ENCODE data around the gene GLYATL1. TPM values are rescaled to one million over a fixed set of nuclear protein-coding genes. Genes with fewer than 3 reads are reported as not detected.
"Not testable (repeated sequence)": the region's sequence is repeated elsewhere in the genome, so short reads cannot be mapped to it uniquely, and the experiment has no call there.

Gene GLYATL1
- total and polyA plus RNA-seq, 4 experiments from 2014 or later = not detected

DNA sequence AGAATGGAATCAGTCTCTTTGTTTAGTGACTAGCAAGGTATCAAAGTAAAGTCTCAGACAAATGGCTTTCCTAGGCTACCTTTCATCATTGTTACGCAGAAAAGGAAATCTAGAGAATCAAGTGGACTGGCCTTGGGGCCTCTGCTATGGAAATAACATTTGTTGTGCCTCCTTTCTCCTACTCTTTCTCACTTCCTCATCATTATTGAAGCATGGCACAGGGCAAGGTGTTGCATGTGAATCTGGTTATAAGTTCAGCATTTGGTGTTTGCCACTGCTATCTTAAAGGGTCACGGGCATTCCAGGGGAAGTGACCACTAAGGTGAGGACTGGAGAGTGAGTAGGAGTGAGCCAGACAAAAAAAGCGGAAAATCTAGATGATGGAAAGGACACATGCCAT, 54.9 kb downstream of the GLYATL1 start:
- no peaks in the 10 kb centered on the region for H3K9me3 ChIP-seq (ENCODE audit: control insufficient read depth in 1 of 2, low read length in 2 of 2)
- CTCF ChIA-PET (ENCODE audit: partially characterized antibody) = no interaction called here
- no peaks in the 10 kb centered on the region for H3K27me3 ChIP-seq (ENCODE audit: insufficient read depth, low read length)
- Mint-ChIP-seq H3K27ac (no peak overlapping the region), H3K4me3 (no peak overlapping the region), H3K36me3 (no peaks in the 10 kb centered on the region), H3K9me3 (no peaks in the 10 kb centered on the region), H3K4me1 (no peaks in the 10 kb centered on the region), H3K27me3 (peaks cover 15 to 36% of the 10 kb centered on the region in 2 donors)
- no peaks in the 10 kb centered on the region for H3K36me3 ChIP-seq (ENCODE audit: insufficient read depth, low read length)
- H3K27ac ChIP-seq (ENCODE audit: low read depth, low read length) = no peak overlapping the region
- POLR2A ChIA-PET (ENCODE audit: partially characterized antibody) = no interaction called here
- no peak overlapping the region for H3K4me3 ChIP-seq (ENCODE audit: low read length in 2 of 2)
- intact Hi-C loops (cut with micrococcal nuclease) = no loop called here
- no peak for DNase-seq
- H3K4me1 ChIP-seq (ENCODE audit: insufficient read depth, low read length) = no peaks in the 10 kb centered on the region

GRCh38 chr11:58998480-58999290, 59.4 kb downstream of the GLYATL1 start:
- Histone ChIP-seq H3K27ac (ENCODE audit: low read depth, low read length) (no peak overlapping the region), H3K36me3 (ENCODE audit: insufficient read depth, low read length) (no peaks in the 10 kb centered on the region), H3K4me1 (ENCODE audit: insufficient read depth, low read length) (no peaks in the 10 kb centered on the region), H3K9me3 (ENCODE audit: control insufficient read depth in 1 of 2, low read length in 2 of 2) (no peaks in the 10 kb centered on the region), H3K4me3 (ENCODE audit: low read length in 2 of 2) (no peak overlapping the region), H3K27me3 (ENCODE audit: insufficient read depth, low read length) (no peaks in the 10 kb centered on the region)
- no peak for DNase-seq
- CTCF ChIA-PET (ENCODE audit: partially characterized antibody) = no interaction called here
- intact Hi-C loops (cut with micrococcal nuclease) = no loop called here
- Mint-ChIP-seq H3K36me3 (no peaks in the 10 kb centered on the region), H3K9me3 (no peaks in the 10 kb centered on the region), H3K4me3 (no peak overlapping the region), H3K4me1 (no peaks in the 10 kb centered on the region), H3K27me3 (peaks cover 11 to 26% of the 10 kb centered on the region in 2 donors), H3K27ac (no peak overlapping the region)
- POLR2A ChIA-PET (ENCODE audit: partially characterized antibody) = no interaction called here

GRCh38 chr11:58999291-58999680, 60.0 kb downstream of the GLYATL1 start:
- Mint-ChIP-seq H3K36me3 (no peaks in the 10 kb centered on the region), H3K27ac (no peak overlapping the region), H3K27me3 (peaks cover 10 to 21% of the 10 kb centered on the region in 2 donors), H3K4me1 (no peaks in the 10 kb centered on the region), H3K4me3 (no peak overlapping the region), H3K9me3 (no peaks in the 10 kb centered on the region)
- Histone ChIP-seq H3K9me3 (ENCODE audit: control insufficient read depth in 1 of 2, low read length in 2 of 2) (no peaks in the 10 kb centered on the region), H3K4me3 (ENCODE audit: low read length in 2 of 2) (no peak overlapping the region), H3K27ac (ENCODE audit: low read depth, low read length) (no peak overlapping the region), H3K4me1 (ENCODE audit: insufficient read depth, low read length) (no peaks in the 10 kb centered on the region), H3K27me3 (ENCODE audit: insufficient read depth, low read length) (no peaks in the 10 kb centered on the region), H3K36me3 (ENCODE audit: insufficient read depth, low read length) (no peaks in the 10 kb centered on the region)
- no peak for DNase-seq
- CTCF ChIA-PET (ENCODE audit: partially characterized antibody) = no interaction called here
- POLR2A ChIA-PET (ENCODE audit: partially characterized antibody) = no interaction called here
- intact Hi-C loops (cut with micrococcal nuclease) = no loop called here

DNA sequence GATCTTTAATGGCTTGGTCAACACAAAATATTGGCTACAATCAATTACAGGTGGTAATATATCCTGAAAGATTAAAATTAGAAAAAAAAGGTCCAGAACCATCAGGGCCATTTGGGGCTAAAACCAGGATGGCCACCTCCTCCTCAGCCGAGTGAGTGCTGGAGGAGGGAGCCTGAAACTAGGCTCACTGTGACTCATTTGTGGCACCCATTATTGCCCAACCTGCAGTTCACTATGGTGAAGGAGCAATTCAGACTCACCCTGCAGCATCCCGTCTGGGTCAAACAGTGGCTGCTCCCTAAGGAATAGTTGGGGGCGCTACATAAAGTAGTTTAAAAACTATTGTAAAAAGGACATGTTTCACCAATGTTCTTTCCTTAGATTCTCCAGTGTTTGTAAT, 60.7 kb downstream of the GLYATL1 start:
- no peaks in the 10 kb centered on the region for H3K4me1 Mint-ChIP-seq
- DNase-seq = no peak
- intact Hi-C loops (cut with micrococcal nuclease) = no loop called here
- Histone ChIP-seq H3K9me3 (ENCODE audit: control insufficient read depth in 1 of 2, low read length in 2 of 2) (no peaks in the 10 kb centered on the region), H3K27me3 (ENCODE audit: insufficient read depth, low read length) (no peaks in the 10 kb centered on the region), H3K4me3 (ENCODE audit: low read length in 2 of 2) (no peak overlapping the region), H3K4me1 (ENCODE audit: insufficient read depth, low read length) (no peaks in the 10 kb centered on the region), H3K27ac (ENCODE audit: low read depth, low read length) (no peak overlapping the region), H3K36me3 (ENCODE audit: insufficient read depth, low read length) (no peaks in the 10 kb centered on the region)
- H3K27ac Mint-ChIP-seq = no peak overlapping the region
- H3K4me3 Mint-ChIP-seq = no peak overlapping the region
- H3K36me3 Mint-ChIP-seq = no peaks in the 10 kb centered on the region
- CTCF ChIA-PET (ENCODE audit: partially characterized antibody) = no interaction called here
- H3K27me3 Mint-ChIP-seq = peaks cover 13 to 20% of the 10 kb centered on the region in 2 donors
- no peaks in the 10 kb centered on the region for H3K9me3 Mint-ChIP-seq
- POLR2A ChIA-PET (ENCODE audit: partially characterized antibody) = no interaction called here

DNA sequence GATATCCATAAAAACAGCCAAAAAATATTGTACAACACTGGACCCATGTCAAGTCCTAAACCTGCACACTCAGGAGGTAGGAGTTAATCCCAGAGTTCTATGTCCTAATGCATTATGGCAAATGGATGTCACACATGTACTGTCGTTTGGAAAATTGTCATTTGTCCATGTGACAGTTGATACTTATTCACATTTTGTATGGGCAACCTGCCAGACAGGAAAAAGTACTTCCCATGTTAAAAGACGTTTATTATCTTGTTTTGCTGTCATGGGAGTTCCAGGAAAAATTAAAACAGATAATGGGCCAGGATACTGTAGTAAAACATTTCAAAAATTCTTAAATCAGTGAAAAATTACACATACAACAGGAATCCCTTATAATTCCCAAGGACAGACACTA, 62.7 kb downstream of the GLYATL1 start:
- intact Hi-C loops (cut with micrococcal nuclease); H3K27ac Mint-ChIP-seq; H3K4me1 ChIP-seq (ENCODE audit: insufficient read depth, low read length); H3K4me3 Mint-ChIP-seq; DNase-seq; POLR2A ChIA-PET (ENCODE audit: partially characterized antibody); H3K9me3 Mint-ChIP-seq; H3K9me3 ChIP-seq (ENCODE audit: control insufficient read depth in 1 of 2, low read length in 2 of 2); H3K36me3 ChIP-seq (ENCODE audit: insufficient read depth, low read length); H3K4me3 ChIP-seq (ENCODE audit: low read length in 2 of 2); H3K4me1 Mint-ChIP-seq; H3K27ac ChIP-seq (ENCODE audit: low read depth, low read length); H3K36me3 Mint-ChIP-seq; H3K27me3 ChIP-seq (ENCODE audit: insufficient read depth, low read length): not testable (repeated sequence)
- CTCF ChIA-PET (ENCODE audit: partially characterized antibody) = interaction anchor here (1.0 kb wide), 1 partner anchor 156 kb away, joined by 3 read pairs; no protein-coding TSS in a partner anchor
- peaks cover 11 to 15% of the 10 kb centered on the region in 2 donors for H3K27me3 Mint-ChIP-seq

Other genes with a start within 250 kb of the GLYATL1 start
- not detected for gene GLYAT, start 207.5 kb upstream of the GLYATL1 start, total RNA-seq
- gene GLYAT, start 207.5 kb upstream of the GLYATL1 start, polyA plus RNA-seq = not detected
- not detected for gene GLYATL2, start 94.8 kb upstream of the GLYATL1 start, total RNA-seq
- not detected for gene GLYATL2, start 94.8 kb upstream of the GLYATL1 start, polyA plus RNA-seq
- not detected for gene GLYATL1B, start 146.8 kb downstream of the GLYATL1 start, total RNA-seq
- not detected for gene GLYATL1B, start 146.8 kb downstream of the GLYATL1 start, polyA plus RNA-seq
- gene FAM111B, start 167.7 kb downstream of the GLYATL1 start, total RNA-seq = under 1 TPM; 0.23 to 0.53 TPM
- gene FAM111B, start 167.7 kb downstream of the GLYATL1 start, polyA plus RNA-seq = under 1 TPM; 0.33 to 0.44 TPM
- gene FAM111A, start 203.4 kb downstream of the GLYATL1 start, total RNA-seq = 100 to 1,000 TPM; 128 to 130 TPM
- gene FAM111A, start 203.4 kb downstream of the GLYATL1 start, polyA plus RNA-seq = 10 to 100 TPM; 22.8 to 27.4 TPM
- gene DTX4, start 232.6 kb downstream of the GLYATL1 start, total RNA-seq = 1 to 10 TPM; 2.9 to 3.4 TPM
- under 1 TPM; 0.09 to 0.76 TPM for gene DTX4, start 232.6 kb downstream of the GLYATL1 start, polyA plus RNA-seq

All from CD4-positive, alpha-beta memory T cell (primary cell).